NCI-H2196 treated with DMSO at 0.1 percent for 48 hours (cell line): Measurements from ENCODE around the gene PUM2.

ENCODE experiments used
- DNase-seq: peaks from one replicate; lab custom pipeline; 2025; ENCODE audit not compliant: unreplicated experiment; lab: John Stamatoyannopoulos, UW

PUM2 gene

DNA sequence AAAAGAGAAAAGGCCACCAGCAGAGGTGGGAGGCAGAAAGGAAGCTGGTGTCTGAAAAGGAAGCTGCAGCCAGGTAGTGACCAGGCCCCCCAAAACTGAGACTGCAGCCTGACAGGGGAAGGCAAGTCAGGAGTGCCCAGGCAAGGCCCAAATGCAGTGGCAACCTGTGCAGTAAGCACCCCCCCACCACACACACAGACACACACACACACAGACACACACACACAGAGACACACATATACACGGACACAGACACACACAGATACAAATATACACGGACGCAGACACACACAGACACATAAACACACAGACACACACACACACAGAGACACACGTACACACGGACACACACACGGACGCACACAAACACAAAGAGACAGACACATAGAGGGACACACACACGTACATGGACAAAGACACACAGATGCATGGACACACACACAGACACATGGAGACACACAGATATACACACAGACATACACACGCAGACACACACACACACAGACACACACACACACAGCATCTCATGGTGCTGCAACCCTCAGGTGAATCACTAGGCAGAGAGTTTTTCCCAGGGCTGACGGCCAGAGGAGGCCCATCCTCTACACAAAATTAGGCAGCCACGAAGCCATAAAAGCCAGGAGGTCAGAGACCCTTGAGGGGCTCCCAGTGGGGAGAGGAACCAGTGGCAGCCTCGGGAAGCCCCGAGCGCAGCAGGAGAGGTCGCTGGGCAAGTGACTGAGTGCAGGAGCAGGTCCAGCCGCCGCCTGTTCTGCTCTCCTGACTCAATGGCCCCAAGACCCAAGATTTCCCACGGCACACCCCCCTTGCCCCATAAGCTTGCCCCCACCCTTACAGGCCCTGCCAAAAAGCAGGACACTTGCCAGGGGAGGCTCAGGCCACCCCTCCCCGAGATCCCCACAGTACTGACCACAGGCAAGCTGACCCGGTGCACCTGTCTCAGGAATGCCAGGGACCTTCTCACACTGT lies 132.0 kb downstream of the PUM2 start:
- no peak for DNase-seq

DNA sequence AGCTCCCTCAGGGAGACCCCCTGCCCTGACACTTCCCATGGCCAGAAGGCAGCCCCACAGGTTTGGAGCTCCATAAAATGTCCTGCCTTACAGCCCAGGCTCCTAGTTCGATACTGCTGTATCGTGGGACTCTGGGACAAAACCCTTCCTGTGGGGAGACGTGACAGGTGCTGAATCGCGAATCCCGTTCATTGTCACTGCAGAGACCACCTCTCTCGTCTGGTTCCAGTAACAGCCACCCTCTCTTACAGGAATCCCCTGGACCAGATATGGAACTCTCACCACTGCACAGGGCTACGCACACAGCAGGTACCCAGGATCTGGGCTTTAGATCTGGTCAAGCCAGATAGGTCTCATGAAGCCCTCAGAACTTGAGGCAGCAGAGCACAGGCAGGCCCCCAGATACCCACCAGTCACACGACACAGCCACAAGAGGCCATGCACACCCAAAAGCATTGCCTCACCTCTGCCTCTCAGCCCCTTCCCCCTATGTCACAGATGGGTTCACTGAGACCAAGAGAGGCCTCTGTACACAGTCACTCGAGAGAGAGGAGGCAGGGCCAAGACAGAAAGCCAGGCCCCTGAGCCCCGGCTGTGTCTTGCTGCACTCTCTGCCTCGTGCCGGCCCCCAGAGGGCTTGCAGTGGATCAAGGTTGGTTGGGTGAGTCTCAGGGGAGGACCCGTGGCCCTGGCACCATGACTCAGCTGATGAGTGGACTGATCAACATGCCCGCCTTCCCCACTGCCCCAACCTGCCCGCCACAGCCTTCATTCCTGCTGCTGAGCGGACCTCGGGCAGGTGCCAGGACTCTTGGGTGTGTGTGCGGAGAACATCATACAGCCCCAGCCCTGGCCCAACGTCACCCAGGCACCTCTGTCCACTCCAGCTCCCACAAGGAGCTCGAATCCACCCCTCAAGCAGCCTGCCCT lies 133.3 kb downstream of the PUM2 start:
- DNase-seq, result no peak

DNA sequence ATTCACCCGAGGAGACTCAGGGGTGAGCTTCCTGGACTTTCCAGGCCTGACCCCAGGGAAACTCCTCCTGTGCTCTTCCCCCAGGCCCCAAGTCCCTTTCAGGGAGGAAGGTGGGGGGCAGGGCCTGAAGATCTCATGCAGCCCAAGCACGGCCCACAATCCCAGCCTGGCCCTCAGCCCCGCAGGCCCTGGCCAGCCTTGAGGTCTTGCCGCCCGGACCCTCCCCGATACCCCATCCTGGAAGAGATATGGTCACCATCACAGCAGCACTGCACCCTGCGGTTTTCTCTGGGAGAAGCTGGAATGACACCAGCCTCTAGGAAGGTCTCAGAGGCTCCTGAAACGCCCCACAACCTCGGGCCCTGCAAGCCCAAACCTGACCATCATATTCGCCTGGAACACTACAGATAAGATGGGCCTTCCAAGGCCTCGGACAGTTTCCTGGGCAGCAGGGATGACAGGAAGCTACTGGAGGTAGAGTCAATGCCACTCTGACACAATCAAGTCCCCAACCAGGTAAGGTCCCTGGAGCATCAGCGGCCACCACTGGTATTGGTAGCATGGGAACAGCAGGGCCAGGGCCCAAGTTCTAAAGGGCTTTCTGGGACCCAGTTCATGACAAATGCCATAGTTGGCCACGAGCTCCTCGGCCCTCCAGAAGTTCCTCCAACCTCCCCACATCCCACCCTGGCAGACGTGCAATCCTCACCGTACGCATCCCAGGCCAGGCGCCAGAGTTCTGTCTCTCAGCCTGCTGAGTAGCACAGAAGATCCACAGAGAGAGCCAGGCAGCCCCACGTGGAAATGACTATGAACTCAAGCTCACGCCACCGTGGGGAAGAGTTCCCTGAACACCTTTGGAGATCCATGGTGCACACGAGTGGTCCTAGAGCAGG lies 134.3 kb downstream of the PUM2 start:
- no peak for DNase-seq

DNA sequence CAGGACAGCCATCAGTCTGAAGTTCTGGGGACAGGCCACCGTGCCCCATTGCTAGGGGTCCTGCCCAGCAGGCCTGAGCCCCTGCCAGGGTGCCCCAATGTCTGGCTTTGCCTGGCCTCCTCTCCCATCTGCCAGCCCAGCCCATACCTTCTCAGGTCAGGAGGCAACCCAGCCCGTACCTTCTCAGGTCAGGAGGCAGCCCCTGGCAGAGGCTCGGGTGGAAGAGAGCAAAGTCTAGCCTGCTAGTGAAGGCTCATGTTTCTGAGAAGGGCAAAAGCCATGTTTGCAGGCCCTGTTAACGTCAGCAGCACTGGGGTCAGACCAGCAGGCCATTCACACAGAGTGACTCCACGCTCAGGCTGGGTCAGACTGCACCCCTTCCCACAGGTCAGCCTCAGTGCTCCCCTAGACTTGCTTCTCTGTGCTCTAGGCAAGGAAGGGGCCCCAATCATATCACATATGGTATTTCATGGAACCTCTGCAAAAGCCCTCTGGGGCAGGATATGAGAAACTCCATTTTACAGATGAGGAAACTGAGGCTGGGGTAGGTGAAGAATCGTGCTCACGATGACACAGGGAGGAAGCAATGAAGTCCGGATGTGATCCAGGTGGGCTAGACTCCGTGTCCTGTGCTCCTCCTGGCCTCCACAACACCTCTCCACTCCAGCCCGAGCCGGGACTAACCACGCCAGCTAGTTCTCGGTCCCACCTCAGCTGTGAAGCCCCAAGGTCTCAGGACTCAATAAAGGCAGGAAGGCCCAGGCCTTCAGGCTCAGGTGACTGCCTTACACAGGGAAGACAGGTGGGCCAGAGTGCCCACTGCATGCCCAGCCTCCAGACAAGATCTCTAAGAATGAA lies 135.2 kb downstream of the PUM2 start:
- no peak for DNase-seq

DNA sequence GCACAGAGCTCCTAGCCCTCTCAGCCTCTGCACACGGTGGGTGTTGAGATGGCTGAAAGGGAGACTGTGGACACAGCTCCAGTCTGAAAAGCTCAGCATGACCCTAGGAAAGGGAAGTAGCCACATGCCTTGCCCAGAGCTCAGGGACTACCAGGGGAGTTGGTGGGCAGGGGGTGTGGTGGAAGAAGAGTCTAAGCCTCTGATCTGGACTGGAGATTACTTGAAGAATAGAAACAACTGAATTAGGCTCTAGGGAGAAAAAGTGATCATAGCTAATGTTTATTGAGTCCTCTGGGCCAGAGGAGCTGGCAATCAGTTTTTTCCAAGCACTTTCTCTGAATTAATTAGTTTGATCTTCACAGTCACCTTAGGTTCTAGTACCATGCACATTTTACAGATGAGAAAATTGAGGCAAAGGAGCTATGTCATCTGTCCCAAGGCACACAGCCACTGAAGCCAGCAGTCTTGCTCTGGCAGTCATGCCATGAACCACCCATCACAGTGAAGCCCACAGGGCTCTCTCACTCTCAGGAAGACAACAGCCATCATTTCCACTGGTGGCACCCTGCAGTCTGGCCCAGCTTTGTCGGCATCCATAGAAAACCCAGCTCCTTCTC lies 136.0 kb downstream of the PUM2 start:
- DNase-seq, result no peak

DNA sequence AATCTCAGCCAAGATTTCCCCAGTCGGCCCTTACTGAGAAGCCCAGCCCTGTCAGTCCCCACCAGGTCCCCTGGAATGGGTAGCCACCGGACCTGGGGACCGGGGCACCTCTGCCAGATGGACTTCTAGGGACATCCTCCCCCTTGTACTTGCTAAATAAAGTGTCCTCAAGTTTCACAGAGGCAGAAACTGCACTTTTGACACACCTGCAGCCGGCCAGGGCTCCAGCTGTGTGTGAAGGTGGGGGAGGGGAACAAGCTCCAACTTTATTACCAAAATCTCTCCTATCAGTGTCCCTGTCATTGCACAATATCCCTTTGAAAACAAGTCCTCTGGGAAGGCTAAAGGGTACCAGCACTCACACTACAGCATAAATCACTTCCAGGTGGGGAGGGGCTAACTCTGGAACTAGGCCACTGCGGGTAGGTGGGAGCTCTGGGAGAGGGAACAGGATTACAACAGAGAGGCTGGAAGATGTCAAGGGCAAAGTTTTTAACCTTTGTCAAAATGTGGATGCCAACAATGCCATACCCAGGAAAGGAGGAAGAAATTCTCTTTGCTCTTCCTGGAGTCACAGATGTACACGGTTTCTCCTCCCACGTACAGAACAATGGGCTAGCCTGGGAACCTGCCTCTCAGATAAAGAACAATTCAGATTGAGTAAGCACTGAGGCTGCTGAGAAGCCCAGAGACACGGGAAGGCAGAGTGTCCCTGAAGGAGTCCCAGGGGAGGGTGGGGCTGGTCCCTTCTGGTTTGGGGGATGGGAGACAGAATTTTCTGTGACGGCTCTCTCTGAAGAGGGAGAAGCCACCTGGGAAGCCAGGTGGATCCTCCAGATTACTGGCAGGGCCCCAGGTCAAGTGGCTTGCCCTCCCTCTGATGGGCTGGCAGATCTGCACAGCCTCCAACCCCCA lies 136.7 kb downstream of the PUM2 start:
- peak; percentile 19 for DNase-seq

DNA sequence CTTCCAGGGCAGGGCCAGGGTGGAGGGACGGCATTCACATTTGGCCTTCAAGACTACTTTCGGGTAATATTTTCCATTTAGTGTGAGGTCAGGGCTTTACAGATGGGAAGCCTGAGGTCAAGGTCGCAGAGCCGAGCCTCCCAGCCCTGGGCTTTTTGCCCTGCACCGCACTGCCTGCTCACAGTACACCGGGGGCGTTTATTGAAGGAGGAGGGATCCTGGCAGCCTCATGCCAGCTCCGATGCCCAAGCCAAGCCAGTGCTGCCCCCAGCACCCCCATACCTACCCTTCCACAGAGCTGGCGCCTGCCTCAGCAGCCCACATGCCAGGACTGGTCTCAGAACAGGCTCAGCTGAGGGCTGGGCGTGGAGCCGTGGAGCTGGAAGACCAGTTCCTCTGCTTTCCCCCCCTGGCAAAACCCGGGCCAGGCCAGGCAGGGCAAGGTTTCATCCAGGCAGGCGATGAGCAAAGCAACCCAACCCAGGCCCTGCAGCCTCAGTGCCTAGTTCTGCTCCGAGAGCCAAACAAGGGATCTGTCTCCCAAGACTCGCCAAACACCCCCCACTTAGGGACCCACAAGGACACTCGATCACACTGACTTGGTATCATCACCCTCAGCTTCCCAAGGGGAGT lies 137.7 kb downstream of the PUM2 start:
- DNase-seq, result no peak

DNA sequence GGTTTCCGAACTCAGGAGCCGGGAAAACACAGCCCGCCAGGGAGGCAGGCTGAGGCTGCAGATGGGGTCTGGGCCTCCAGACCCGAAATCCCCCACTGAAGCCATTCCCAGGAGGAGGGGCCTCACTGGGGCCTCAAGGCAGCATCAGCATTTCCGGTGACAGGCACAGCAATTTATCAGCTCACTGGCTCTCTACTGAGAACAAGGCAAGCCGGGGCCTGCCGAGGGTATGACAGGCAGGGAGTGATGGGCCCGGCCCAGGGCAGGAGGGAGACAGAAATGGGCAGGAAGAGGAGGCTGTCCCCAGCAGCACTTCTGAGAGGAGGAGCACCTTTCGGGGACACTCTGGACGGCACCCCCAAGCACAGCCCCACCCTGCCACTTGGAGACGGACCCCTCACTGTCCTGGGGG lies 138.2 kb downstream of the PUM2 start:
- no peak for DNase-seq

DNA sequence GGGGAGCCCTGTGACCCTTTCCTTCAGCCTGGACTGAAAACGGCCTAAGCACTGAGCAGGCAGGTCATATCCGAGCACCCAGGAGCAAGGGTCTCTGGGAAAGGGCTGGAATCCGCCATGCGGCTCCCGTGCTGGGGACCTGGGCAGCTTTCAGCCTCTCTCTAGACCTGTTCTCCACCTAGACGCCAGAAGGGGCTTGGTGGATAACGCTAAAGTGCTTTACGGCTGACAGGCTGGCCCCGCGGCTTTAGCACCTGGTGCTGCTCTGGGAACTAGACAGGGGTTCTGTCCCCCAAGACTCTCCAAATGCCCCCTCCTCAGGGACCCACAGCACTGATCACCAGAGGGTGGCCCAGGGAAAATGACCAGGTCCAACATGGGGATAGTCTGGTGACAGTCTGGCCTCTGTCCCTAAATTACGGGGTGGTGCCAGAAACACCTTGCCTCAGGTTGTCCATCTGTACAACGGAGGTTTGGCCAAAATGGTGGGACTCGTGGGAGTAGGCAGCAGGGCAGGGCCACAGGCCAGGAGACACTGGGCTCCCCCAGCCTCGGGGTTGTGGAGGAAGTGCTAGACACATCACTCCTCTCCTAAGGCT lies 138.7 kb downstream of the PUM2 start:
- DNase-seq, result no peak

DNA sequence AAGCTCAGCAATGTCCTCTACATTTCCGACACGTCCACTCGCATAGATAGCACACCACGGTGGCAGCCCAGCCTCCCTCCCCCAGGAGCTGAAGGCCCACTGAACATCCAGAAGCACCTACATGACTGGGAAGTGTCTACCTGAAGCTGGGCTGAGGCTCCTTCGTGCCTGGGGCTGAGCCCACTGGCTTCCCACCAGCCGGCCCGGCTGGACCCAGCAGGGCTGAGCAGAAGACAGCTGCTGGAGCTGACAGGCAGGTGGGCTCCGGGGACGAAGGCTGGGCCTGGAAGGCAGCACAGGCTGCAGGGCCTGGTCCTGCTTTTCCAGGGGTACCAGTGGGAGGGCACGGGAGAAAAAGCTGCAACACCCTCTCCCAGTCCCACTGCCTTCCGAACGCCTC lies 139.2 kb downstream of the PUM2 start:
- no peak for DNase-seq

DNA sequence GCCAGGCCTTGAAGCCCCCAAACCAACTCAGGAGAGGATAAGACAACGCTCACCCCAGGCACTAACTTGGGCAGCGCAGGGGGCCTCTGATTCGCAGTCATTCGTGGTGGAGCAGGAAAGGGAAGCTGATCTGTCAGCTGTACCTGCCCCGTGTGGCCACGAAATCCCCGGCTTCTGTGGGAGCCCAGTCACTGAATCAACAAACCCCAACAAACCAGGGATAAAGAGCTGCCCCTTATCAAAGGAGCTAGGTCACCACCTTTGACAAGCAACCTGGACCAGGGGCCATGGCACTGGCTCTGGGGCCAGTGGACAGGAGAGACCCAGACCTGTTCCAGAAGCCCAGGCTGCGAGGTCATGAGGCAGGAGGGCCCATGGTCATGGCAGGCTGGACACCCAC lies 140.2 kb downstream of the PUM2 start:
- no peak for DNase-seq

DNA sequence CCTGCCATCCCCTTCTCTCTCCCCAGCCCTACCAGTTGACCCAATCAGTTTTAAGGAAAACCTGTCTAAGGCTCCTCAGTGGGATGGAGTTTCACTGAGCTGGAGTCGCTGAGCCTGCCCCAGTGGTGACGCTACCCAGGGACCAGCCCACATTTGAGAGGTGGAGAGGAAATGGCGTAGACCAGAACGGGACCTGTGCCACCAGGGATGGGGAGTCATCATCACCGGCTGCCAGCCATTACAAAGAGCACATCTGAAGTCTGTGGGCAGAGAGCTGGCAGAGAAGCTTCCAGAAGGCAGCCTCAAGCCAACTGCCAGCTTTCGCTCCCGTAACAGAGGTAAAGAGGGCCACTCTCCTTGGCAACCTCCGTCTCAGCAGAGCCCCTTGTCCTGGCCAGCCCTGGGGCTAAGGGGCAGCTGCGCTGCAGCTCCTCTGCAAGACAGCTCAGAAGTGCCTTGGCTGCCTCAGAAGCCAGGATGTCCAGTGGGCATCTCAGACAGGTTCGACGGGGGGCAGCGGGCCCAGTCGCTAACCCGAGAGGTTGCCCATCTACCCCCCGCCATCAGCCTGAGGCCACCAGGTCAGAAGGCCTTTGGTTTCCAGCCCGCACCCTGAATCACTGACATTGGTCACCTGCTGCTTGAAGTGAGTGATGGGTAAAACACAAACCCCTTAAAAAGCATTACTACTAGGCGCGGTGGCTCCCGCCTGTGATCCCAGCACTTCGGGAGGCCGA lies 141.1 kb downstream of the PUM2 start:
- no peak for DNase-seq

DNA sequence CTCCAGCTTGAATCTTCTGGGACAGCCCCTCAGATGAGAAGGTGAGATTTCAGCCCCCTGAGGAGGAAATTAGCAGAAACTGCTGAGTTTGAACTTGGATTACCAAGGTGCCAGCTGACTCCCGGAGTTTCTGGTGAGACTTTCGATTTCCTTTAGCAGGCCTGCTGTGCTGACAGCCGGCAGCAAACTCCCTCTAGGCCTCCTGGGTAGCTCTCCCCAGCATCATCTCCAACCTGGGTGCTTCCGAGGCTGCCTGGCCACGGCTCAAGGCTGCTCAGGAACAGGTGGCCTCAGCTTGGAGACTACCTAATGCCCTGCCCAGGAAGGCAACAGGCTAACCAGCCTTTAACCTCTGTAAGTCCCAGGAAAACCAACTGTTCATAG lies 142.2 kb downstream of the PUM2 start:
- no peak for DNase-seq

DNA sequence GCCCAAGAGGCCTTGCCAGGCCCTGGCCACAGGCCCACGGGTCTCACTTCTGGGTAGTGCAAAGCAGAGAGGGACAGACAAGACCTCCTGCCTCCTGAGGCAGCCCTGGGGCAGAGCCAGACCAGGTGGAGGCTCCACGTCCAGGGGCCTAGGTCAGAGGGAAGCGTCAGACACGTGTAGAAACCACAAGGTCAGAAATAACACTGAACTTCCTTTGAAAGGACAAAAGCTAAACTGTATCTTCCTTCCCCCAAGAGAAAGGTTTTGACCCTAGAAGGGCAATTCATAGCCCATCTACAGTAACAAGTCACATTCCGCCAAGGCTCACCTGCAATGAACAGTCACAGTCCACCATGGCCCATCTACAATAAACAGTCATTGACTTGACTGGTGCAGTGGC lies 143.6 kb downstream of the PUM2 start:
- no peak for DNase-seq

DNA sequence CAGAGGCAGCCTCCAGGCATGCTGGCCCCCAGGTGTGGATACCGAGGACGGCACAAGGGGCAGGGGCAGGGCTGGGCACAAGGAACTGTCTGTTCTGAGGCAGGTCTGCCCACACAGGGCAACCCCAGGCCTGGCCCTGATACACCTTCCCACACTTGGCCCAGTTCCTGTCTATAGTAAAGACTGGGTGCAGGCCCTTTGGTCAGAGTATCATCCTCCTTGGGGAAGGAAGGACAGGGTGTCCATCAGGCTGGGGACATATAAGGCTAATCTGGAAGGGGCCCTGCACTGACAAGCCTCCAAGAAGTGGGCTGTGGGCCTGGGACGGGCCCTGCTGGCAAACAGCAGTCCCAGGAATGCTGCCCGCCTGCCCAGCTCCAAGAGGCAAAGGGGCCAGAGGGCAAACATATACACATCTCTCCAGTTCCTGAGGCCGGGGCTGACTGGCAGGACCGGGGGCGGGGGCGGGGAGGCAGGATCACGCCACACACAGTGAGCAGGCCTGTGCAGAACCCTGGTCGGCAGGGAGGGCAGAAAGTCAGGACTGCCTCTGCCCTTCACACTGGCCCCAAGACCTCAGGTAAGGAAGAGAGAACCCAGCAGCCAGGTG lies 144.6 kb downstream of the PUM2 start:
- no peak for DNase-seq

DNA sequence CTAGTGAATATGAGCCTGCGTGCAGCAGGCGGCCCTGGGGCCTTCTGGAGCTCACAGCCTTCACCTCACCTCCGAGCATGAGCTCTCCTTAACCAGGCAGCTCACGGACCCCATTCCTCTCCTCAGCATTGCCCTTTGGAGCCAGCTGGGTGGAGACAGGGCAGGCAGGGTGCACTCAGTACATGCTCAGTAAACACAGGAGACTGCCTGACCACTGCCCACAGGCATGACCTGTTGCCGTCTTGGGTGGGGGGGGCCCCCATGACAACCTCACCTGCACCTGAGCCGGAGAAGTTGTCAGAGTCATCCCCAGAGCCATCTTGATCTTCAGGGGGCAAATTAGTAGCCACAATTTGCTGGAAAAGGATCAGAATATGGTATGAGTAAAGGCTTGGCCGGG lies 145.6 kb downstream of the PUM2 start:
- DNase-seq, result no peak
